GM19193 (cell line): ENCODE measurements around the gene COPS4.

Experiments
- POLR2A ChIP-seq: IDR thresholded peaks from 4 replicates; pipeline ENCODE4 v1.6.1; 2011; ENCODE audit not compliant: insufficient read depth, insufficient read length; ENCODE audit errors: extremely low read depth

The COPS4 gene

DNA sequence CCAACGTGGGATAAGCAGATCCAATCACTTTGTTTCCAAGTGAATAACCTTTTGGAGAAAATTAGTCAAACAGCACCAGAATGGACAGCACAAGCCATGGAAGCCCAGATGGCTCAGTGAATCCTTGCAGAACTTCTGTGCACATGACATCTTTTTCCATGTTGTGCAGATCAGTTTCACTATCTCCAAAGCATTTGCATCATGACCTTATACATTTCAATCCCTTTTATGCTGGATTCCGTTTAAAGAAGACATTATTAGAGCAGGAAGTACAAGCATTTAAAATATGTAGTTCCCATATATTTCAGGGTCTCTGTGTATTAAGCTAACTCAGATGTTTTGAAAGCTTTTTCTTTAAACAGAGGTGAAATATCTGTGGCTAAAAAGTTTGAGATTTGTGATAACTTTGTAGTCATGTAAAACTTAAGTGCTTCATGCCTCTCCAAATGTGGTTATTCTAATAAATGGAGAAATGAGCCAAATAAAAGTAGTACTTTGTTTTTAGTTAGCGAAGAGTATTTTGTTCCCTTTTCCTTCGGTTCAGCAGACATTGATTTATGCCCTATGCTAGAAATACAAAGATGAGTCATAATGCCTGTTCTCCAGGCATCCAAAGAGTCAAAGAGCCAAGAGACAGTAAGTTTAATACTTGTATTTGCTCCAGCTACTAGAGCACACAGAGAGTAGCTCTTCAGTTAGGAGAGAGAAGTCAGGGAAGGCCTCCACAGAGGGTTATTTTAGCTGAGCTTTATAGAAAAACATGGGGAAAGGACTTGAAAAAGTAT, 40.5 kb downstream of the COPS4 start:
- no peak for TF ChIP-seq POLR2A

DNA sequence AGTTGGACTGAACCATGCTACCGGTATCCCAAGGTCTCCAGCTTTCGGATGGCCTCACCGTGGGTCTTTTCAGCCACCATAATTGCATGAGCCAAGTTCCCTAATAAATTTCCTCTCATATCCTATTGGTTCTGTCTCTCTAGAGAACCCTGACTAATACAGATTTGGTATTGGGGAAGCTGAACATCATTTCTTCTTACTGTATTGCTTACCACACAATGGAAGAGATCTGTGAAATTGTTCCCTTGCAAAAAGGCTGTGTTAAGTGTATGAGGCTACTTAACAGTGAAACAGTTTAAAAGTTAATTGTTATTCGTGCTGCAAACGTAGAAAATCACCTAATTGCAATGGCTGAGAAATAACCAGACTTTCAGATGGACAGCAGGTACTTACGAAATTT, 45.6 kb downstream of the COPS4 start:
- TF ChIP-seq POLR2A = no peak

DNA sequence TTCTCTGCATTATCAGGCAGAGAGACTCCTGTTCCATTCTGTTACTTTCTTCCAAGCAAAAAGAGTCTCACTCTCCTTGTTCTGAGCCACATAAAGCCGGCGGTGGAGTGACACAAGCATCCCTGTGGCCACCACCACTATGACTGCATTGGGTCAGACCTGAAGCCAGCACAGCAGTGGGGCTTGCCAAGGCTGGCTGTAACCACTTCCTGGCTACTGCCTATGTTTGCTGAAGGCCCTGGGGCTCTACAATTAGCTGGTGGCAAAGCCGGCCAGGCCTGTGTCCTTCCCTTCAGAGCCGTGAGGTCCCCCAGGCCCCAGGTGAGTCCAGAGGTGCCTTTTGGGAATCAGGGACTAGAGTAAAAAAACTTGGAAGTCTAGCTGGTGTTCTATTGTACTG, 47.8 kb downstream of the COPS4 start:
- TF ChIP-seq POLR2A = no peak

DNA sequence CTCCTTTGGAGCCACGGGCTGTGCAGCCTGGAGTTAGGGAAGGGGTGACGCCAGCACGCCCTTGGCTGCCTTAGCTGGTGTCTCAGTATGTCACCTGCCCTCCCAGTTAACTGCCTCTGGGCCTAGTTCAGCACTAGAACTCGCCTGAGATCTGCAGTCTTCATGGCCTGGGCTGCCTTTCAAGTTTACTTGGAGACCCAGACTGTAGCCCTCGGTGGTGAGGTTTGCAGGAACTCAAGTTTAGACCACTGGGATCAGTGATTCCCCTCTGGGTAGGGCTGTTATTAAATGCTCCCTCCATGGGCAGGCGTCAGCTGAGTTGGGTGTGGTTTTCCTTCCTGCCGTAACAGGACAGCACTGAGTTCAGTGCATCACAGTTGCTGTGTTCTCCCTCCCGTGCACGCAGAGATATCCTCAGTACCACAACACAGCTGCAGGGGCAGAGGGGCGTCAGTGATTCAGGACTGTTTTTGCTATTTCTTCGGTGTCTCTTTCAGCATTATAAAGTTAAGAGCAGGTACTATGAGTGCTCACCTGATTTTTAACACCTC, 49.0 kb downstream of the COPS4 start:
- peak; percentile 33 for TF ChIP-seq POLR2A

DNA sequence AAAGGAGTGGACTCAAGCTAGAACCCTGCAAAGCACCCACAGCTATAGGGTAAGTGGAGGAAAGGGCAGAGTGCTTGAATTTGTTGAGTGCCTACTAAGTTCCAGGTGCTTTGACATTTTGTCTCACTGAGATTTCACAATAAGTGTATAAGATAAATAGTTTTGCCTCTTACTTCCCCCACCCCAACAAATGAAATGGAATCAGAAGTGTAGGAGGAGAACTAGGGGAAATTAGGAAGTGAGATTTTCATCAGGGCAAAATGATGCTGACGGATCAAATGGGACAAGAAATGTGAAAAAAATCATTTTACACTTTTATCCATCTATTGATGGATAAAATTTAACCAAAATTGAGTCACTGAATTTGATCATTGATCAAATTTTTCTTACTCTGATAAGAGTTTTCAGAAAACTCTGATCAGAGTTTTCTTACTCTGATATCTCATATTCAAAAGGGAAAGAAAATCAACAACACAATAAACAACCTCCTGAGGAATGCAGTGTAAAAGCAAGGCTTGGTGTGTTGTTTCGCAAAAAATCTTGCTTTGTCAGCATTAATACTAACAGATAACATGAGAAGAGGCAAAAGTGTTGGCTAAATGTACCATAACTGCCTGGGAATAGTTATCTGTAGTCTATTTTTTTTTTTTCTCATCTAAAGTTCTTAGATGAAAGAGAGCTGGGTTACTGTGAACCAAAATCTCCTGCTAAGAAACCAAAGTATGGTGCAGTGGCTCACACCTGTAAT, 54.6 kb downstream of the COPS4 start:
- TF ChIP-seq POLR2A = no peak

DNA sequence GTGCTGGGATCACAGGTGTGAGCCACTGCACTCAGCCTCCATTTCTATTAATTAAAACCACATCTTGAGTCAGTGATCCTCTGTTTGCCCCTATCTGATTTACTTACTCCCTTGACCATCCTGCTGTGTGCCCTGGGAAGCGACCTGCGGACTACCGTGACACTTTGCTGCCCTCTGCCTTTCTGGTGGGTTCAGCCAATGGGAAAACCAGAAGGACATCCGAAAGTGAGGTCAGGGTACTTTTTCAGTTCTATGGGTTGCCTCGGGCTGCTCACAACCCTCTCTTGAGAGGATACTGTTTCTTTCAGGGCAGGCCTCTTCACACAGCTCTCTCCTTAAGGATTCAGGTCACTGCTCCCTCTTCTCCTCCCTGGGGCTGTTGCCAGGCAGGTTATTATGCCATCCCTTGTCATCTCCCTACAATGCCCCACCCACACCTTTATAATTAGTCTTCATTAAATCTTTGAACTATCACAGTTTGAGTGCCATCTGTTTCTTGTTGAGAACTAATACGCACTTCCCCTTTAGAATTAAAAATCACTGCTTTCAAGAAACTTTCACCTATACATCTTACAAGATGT, 58.2 kb downstream of the COPS4 start:
- no peak for TF ChIP-seq POLR2A

DNA sequence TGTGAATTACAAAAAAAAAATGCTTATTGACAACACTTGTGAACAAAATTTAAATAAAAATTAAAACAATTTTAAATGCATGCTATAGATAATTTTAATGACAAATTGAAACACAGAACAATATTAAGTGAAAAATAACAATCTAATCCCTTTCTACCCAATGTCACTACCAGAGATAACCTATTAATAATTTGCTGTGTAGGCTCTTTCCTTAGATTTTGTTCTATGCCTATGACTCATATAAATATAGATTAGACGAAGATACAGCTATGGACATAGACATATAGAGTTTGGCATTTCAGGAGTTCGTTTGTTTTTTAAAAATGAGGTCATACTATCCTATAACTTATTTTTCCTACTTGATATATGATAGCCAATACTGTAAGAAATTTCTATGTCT, 61.4 kb downstream of the COPS4 start:
- TF ChIP-seq POLR2A = no peak

DNA sequence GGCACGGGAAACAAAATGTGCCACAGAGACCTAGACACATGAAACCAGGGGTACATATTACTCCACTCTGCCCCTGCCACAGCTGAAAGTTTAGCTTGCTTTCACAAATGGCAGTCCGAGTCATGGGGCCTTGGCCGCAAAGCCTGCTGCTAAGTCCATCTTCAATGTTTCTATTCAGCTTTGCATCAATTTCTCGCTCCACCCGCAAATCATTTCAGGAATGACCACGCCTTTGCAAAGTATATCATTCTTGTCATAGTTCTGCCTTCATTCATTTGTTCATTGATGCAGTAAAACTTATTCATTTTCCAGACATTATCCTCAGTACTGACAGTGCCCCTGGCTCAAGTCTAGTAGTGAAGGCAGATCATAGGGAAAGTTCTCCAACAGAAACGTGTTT, 70.0 kb downstream of the COPS4 start:
- no peak for TF ChIP-seq POLR2A

DNA sequence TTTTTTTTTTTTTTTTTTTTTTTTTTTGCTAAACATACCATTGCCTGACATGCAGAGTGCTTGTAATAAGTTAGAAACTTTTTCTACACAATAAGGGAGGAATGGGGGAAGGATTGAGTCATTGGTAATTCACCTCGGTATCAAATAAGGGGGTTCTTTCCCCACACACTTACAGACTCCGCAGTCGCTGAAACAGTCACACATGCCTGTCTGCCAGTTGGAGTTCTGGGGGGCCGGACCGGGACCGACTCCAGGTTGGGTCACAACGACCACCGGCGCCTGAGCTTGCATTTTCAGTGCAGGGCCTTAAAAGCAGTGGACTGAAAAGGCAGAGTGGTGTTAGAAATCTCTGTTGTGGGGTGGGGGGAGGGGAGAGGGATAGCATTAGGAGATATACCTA, 72.6 kb downstream of the COPS4 start:
- TF ChIP-seq POLR2A = no peak

DNA sequence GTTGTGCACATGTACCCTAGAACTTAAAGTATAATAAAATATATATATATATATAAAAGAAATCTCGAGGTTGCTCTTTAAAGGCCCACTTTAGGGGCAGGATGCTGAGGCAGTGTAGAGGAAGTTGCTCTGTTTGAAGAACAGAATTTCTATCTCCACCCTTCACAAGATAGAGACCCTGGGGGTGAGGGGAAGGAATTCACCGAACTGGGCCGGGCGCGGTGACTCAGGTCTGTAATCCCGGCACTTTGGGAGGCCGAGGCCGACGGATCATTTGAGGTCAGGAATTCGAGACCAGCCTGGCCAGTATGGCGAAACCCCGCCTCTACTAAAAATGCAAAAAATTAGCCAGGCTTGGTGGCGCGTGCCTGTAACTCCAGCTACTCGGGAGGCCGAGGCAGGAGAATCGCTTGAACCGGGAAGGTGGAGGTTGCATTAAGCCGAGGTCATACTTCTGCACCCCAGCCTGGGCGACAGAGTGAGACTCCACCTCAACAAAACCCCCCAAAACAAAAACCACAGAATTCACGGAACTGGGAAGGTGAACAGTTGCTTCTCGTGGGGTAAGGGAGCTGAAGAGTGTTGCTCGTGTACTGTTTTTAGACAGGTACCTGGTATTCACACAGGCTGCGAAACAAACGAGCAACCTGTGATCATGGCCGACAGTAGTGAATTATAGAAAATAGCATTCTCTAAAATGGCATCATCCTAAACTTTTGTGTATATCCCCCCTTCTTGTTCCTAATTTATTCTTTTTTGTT, 73.3 kb downstream of the COPS4 start:
- no peak for TF ChIP-seq POLR2A

DNA sequence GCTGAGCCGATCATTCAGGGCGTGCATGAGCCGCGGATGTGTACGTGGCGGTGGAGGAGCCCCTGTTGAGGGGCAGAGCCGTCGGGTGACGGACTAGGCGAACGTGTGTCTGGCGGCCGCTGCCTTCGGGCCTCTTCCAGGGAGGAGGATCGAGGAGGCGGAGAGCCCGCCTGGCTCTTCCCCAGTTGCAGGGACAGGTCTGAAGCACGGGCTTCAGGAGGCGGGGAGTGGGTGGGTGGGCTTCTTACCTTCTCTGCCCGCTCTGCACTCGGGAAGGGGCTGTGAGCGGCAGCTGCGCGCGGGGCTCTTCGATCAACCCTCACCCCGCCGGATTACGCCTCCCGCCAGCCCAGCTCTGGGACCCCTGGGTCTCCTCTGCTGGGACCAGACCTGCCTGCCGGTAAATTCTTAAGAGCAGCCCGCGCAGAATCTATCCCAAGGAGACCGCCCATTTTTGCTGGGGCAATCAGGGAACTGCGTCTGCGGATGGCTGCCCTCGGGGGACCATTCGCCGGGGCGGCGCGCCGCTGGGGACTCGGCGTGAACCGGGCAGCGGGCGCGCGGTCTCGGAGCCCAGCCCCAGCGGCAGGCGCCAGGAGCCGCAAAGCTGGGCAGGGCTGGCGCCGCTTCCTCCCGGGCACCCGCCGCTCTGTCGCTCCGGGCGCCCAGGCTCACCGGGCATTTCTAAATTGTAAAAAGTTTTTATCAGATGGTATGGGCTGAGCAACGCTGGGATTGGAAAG, 74.7 kb downstream of the COPS4 start:
- peak; percentile 45 for TF ChIP-seq POLR2A

DNA sequence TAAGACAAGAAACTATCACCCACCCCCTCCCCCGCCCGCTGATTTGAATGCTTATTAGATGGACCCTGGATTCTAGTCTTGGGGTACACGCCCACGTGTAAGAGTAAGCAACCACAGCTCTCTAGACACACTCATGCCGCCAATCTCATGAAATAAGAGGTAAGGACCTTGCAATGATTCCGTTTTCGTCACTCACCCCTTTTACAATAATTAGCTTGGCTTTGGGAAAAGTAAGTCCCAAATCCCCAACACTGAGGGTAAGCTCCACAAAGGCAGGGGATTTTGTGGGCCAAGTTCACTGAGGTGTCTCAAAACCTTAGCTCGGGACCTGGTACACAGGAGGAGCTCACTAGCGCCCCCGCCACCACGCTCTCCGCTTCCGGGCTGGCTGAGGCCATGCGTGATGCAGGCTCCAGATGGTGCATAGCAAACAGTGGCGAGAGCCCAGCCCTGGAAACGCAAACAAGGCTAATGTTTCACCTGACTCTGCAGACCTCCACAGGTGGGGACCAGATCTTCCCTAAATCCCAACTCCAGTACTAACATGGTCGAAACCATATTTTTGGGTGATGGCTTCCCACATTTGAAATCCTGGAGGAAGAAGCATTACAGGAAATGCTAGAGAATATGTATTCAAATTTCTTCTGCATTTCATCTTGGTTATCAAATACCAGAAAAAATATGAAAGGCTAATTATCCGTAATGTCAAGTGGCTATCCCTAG, 75.4 kb downstream of the COPS4 start:
- TF ChIP-seq POLR2A = no peak

DNA sequence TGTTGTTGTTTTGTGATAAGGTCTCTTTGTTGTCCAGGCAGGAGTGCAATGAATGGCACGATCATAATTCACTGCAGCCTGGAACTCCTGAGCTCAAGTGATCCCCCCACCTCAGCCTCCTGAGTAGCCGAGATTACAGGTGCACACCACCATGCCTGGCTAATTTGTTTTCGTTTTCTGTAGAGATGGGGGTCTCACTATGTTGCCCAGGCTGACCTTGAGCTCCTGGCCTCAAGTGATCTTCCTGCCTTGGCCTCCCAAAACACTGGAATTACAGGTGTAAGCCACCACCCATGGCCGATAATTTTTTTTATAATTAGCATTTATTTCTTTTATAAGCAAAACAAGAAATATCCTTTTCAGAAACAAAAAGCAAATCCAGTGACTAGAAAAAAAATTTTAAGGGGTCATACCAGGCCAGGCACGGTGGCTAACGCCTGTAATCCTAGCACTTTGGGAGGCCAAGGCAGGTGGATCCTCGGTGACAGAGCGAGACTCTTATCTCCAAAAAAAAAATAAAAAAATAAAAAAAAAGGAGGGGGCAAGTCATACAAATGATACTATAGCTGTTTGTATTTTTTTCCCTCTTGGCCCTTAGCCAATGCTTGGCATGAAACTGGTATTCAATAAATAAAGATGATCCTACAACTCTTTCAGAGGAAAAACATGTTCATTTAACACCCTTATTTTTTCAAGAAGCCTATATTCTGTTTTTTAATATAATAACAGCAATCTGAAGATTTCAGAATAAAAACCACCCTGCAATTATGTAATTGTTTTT, 76.2 kb downstream of the COPS4 start:
- TF ChIP-seq POLR2A = no peak

DNA sequence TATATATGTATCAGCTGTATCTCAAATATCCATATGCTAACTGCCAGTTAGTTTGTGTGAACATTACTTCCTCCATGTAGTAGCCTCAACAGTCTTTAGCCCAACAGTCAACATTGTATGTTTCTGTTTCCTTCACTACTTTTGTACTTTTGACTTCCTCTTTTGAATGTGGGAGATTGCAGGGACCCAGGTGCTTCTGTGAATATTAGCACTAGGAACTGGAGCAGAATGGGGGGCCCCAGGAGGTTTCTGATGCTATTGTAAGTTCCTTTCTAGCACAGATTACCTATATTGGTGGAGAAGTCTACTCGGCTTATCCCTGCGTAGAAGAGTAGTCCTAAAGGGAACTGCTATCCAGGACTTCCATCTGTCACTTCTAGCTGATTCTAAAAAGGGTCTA, 77.2 kb downstream of the COPS4 start:
- no peak for TF ChIP-seq POLR2A
